HG03064 (cell line): ENCODE results near the gene MEIS1.
"Not testable (repeated sequence)": the region's sequence is repeated elsewhere in the genome, so short reads cannot be mapped to it uniquely, and the experiment has no call there.

Source experiments
- ATAC-seq: cut with Tn5 transposase; IDR thresholded peaks from one replicate; pipeline ENCODE4 v1.9.1; 2021; ENCODE audit warnings: low read depth; ENCODE audit not compliant: unreplicated experiment

MEIS1 gene

GRCh38 chr2:66434679-66435548 is at the start of gene MEIS1:
MEIS1 (plus strand) TSS chr2:66435125; CDS start chr2:66435857, 732 bp downstream.
- peak; percentile 63 for ATAC-seq

GRCh38 chr2:66387016-66387753 is 47.7 kb upstream of the MEIS1 start:
- no peak for ATAC-seq

- no peak for ATAC-seq
Observed at GRCh38 chr2:66389651-66390131, 45.2 kb upstream of the MEIS1 start.

GRCh38 chr2:66390152-66390551 is 44.8 kb upstream of the MEIS1 start:
- no peak for ATAC-seq

GRCh38 chr2:66390811-66391210 is 44.1 kb upstream of the MEIS1 start:
- no peak for ATAC-seq

- ATAC-seq = not testable (repeated sequence)
Observed at GRCh38 chr2:66391240-66391639, 43.7 kb upstream of the MEIS1 start.

GRCh38 chr2:66405473-66405872 is 29.5 kb upstream of the MEIS1 start:
- no peak for ATAC-seq

- no peak for ATAC-seq
Observed at GRCh38 chr2:66408905-66409304, 26.0 kb upstream of the MEIS1 start.

GRCh38 chr2:66412874-66413273 is 22.1 kb upstream of the MEIS1 start:
- no peak for ATAC-seq

- ATAC-seq = no peak
Observed at GRCh38 chr2:66414896-66415295, 20.0 kb upstream of the MEIS1 start.

GRCh38 chr2:66418381-66418780 is 16.5 kb upstream of the MEIS1 start:
- ATAC-seq = no peak

GRCh38 chr2:66421612-66422011 is 13.3 kb upstream of the MEIS1 start:
- no peak for ATAC-seq

GRCh38 chr2:66423391-66424124 is 11.4 kb upstream of the MEIS1 start:
- no peak for ATAC-seq

GRCh38 chr2:66426244-66427111 is 8.4 kb upstream of the MEIS1 start:
- no peak for ATAC-seq

GRCh38 chr2:66427300-66427699 is 7.6 kb upstream of the MEIS1 start:
- no peak for ATAC-seq

GRCh38 chr2:66428986-66429612 is 5.8 kb upstream of the MEIS1 start:
- no peak for ATAC-seq

- no peak for ATAC-seq
Observed at GRCh38 chr2:66429693-66430504, 5.0 kb upstream of the MEIS1 start.

- ATAC-seq = no peak
Observed at GRCh38 chr2:66430505-66431273, 4.2 kb upstream of the MEIS1 start.
